Breast epithelium (tissue), 3 donors: Measurements from ENCODE around the gene CCDC38.
"Not testable (repeated sequence)": the region's sequence is repeated elsewhere in the genome, so short reads cannot be mapped to it uniquely, and the experiment has no call there.

ENCODE experiments used
- POLR2AphosphoS5 ChIP-seq, 3 donors: sonication (generic); formaldehyde crosslinking; IDR thresholded peaks; one replicate each; pipeline ENCODE4 v1.6.1; 2017; ENCODE audit warnings: antibody characterized with exemption in 3 of 3
- TF ChIP-seq, protein P1 (sequence below), 3 donors: fragments of 450-650 bp; IDR thresholded peaks; one replicate each; pipeline ENCODE4 v1.5.1; 2016 to 2017; ENCODE audit warnings: antibody characterized with exemption in 3 of 3, mild to moderate bottlenecking in 3 of 3, moderate library complexity in 3 of 3

DNA sequence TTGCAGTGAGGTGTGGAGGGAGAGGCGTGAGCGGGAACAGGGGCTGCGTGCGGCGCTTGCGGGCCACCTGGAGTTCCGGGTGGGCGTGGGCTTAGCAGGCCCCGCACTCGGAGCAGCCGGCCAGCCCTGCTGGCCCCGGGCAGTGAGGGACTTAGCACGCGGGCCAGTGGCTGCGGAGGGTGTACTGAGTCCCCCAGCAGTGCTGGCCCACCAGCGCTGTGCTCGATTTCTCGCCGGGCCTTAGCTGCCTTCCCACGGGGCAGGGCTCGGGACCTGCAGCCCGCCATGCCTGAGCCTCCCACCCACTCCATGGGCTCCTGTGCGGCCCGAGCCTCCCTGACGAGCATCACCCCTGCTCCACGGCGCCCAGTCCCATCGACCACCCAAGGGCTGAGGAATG is 26.7 kb upstream of the CCDC38 start:
- TF ChIP-seq, protein P1, sequence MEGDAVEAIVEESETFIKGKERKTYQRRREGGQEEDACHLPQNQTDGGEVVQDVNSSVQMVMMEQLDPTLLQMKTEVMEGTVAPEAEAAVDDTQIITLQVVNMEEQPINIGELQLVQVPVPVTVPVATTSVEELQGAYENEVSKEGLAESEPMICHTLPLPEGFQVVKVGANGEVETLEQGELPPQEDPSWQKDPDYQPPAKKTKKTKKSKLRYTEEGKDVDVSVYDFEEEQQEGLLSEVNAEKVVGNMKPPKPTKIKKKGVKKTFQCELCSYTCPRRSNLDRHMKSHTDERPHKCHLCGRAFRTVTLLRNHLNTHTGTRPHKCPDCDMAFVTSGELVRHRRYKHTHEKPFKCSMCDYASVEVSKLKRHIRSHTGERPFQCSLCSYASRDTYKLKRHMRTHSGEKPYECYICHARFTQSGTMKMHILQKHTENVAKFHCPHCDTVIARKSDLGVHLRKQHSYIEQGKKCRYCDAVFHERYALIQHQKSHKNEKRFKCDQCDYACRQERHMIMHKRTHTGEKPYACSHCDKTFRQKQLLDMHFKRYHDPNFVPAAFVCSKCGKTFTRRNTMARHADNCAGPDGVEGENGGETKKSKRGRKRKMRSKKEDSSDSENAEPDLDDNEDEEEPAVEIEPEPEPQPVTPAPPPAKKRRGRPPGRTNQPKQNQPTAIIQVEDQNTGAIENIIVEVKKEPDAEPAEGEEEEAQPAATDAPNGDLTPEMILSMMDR (IDR thresholded peaks at IDR 0.05), result not testable (repeated sequence)
- TF ChIP-seq POLR2AphosphoS5 (IDR thresholded peaks at IDR 0.05), result not testable (repeated sequence)
